Measurements from ENCODE around the gene LPCAT1.
"Not testable (repeated sequence)": the region's sequence is repeated elsewhere in the genome, so short reads cannot be mapped to it uniquely, and the experiment has no call there.

The LPCAT1 gene

DNA sequence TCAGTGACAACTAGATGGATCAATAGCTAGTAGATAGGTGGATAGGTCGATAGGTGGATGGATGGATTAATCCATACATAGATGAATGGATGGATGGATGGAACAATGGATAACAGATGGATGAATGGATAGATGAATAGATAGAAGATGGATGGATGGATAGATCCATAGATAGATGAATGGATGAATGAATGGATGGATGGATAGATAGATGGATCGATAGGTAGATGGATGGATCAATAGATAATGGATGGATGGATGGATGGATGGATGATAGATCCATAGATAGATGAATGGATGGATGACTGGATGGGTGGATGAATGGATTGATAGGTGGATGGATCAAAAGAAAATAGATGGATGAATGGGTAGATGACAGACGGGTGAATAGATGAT is 83.7 kb downstream of the LPCAT1 start:
- FAIRE-seq, result no peak

GRCh38 chr5:1439388-1440097 is 84.2 kb downstream of the LPCAT1 start:
- FAIRE-seq, result no peak

DNA sequence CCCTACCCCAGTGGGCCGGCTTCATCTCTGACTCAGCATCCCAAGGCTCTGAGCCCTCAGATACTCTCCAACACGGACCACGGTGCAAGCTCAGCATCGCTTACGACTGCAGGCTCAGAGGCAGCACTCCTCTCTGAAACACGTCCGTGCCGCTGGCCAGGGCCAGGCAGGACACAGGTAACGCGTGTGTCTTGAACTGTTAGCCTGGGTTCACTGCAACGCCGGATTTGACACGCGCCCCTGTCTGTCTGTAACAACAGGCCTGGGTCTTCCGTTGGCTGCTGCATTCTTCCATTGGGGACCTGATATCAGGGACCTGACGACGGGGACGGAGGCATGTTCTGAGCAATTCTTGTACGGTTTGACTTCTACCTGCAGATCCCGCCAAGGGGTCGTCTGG is 84.9 kb downstream of the LPCAT1 start:
- FAIRE-seq, result no peak

GRCh38 chr5:1437876-1438559 is 85.7 kb downstream of the LPCAT1 start:
- no peak for FAIRE-seq

- FAIRE-seq, result no peak
These were observed 86.4 kb downstream of the LPCAT1 start for GRCh38 chr5:1437226-1437829.

- no peak for FAIRE-seq
These were observed 87.1 kb downstream of the LPCAT1 start for GRCh38 chr5:1436681-1437080.

- FAIRE-seq, result no peak
These were observed 87.7 kb downstream of the LPCAT1 start for GRCh38 chr5:1436036-1436435.

GRCh38 chr5:1435369-1435768 is 88.4 kb downstream of the LPCAT1 start:
- FAIRE-seq, result no peak

GRCh38 chr5:1432296-1432695 is 91.5 kb downstream of the LPCAT1 start:
- no peak for FAIRE-seq

- FAIRE-seq, result no peak
These were observed 91.9 kb downstream of the LPCAT1 start for GRCh38 chr5:1431896-1432295.

DNA sequence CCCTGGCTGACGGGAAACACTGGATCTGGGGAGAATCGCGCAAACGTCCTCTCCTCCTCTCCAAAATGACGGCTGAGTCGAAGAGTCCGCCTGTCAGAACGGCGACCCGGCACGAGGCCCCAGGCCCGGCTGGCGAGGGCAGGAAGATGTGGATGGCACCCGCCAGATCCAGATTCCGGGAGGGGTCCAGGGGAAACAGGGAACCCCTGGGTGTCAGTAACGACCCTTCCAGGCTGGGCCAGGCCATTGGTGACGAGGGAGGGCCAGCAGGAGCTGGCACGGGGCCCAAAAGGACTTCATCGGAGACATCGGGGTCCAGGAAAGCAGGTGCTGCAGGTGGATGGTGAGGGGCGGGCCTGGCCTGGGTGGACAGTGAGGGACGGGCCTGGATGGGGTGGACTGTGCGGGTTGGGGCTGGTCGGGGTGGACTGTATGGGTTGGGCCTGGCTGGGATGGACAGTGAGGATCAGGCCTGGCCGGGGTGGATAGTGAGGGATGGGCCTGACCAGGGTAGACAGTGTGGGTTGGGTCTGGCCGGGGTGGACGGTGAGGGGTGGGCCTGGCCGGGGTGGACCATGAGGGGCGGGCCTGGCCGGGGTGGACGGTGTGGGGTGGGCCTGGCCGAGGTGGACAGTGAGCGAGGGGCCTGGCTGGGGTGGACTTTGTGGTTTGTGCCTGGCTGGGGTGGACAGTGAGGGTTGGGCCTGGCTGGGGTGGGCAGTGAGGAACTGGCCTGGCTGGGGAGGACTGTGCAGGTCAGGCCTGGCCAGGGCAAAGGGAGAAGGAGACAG is 92.5 kb downstream of the LPCAT1 start:
- FAIRE-seq, result no peak

DNA sequence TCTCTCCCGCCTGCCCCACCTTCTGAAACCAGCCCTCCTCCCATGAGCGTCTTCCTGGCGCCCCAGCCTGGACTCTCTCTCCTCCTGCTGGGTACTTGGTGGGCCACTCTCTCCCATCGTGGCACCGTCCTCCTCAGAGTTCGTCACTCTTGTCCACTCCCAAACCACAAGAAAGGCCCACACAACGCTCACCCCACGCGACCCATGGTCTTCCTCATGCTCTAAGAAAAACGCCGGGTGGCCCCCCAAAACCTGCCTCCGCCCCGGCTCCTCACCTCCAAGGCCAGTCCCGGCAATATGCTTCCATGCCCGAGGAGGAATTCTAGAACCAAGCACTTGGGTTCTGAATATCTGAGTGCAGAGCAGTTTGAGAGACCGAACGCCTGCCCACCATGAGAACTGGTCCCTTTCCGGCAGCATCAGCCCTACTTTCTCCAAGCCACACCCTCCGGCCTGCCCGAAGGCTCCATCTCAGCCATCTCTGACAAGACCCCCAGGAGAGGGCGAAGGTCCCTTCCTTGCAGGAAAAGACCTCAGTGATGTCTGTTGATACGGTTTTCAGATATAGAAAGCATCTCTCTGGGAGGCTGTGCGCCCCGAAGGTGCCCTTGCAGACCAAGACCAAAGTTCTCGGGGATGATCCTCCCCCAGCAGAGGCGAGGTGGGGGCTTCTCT is 93.5 kb downstream of the LPCAT1 start:
- FAIRE-seq, result no peak

GRCh38 chr5:1429496-1429895 is 94.3 kb downstream of the LPCAT1 start:
- FAIRE-seq, result no peak

DNA sequence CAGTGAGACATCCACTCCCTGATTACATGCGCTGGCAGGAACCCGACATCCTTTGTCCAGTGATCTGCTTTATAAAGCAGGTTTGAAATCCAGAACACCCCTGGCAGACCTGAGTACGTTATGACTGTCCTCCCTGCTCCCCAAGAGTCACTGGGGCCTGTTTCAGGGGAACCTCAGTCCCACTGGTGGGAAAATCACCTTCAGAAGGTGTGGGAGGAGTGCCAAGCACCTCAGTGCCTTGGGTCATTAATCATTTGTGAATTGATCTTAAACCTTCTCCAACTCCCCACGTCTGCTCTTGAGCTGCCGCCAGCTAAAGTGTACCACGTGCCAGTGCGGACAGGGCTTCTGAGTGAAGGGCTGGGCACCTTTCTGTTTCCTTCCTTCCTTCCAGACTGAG is 94.7 kb downstream of the LPCAT1 start:
- FAIRE-seq, result no peak

DNA sequence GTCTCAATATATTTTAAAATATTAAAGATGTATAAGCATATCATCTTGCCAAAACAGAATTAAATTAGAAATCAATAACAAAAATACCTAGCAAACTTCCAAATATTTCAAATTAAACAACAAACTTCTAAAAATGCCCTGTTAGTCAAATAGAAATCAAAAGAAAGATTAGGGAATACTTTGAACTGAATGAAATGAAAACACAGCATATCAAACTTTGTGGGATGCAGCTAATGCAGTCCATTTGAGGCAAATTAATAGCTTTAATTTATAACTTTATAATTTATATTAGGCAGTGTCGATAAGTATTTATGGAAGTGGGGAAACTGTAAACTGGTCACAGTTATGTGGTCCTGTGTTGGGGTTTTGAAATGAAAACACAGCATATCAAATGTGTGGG is 95.7 kb downstream of the LPCAT1 start:
- no peak for FAIRE-seq

GRCh38 chr5:1424716-1425115 is 99.0 kb downstream of the LPCAT1 start:
- no peak for FAIRE-seq

- no peak for FAIRE-seq
These were observed 99.7 kb downstream of the LPCAT1 start for GRCh38 chr5:1423901-1424603.

DNA sequence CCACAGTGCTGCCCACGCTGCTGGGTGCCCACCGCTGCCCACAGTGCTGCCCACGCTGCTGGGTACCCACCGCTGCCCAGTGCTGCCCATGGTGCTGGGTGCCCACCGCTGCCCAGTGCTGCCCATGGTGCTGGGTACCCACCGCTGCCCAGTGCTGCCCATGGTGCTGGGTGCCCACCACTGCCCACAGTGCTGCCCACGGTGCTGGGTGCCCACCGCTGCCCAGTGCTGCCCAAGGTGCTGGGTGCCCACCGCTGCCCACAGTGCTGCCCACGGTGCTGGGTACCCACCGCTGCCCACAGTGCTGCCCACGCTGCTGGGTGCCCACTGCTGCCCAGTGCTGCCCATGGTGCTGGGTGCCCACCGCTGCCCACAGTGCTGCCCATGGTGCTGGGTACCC is 101.2 kb downstream of the LPCAT1 start:
- not testable (repeated sequence) for FAIRE-seq

GRCh38 chr5:1421521-1422341 is 102.0 kb downstream of the LPCAT1 start:
- no peak for FAIRE-seq

GRCh38 chr5:1420211-1421195 is 103.3 kb downstream of the LPCAT1 start:
- no peak for FAIRE-seq
